Embryonic facial prominence (tissue), 1 donor: ENCODE results near the gene CASK.
"Not testable (repeated sequence)": the region's sequence is repeated elsewhere in the genome, so short reads cannot be mapped to it uniquely, and the experiment has no call there.

ENCODE experiments used
- DNase-seq: peaks from one replicate; pipeline ENCODE4 v3.0.0-alpha.2; 2016; ENCODE audit errors: extremely low spot score

The CASK gene

DNA sequence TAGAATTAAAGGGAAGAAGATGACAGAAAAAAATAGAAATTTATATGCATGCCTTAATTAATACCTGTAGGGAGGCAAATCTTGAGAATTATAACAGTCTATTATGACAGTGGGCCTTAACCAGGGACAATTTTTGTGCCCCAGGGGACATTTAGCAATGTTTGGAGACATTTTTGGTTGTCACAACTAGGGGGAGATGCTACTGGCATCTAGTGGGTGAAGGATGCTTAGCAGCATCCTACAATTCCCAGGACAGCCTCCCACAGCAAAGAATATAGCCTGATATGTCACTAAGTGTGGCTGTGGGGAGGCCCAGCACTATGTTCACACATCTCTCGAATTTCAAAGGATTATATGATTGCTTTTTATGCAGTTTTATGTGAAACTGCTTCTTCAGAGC lies 188.8 kb downstream of the CASK start:
- DNase-seq = no peak

GRCh38 chrX:41733939-41734338 lies 189.4 kb downstream of the CASK start:
- DNase-seq = no peak

GRCh38 chrX:41732260-41732659 lies 191.1 kb downstream of the CASK start:
- DNase-seq = no peak

DNA sequence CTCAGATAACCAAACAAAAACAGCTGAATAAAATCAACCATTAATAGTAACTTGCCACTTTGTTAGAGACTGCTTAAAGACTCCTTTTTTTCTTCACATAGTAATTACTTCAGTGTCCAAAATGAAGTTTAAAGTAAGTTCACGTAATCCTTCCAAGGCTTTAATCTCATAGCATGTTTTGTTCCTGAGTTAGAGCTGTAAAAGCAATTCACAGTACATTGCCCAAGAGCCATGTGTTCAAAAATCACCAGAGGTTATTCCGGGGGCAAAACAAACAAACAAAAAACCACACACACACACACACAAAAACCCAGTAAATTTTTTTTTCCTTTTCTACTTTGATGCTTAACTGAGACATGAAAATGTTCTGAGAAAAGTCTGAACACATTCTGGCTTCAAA lies 193.3 kb downstream of the CASK start:
- DNase-seq = no peak

- no peak for DNase-seq
Observed at GRCh38 chrX:41728125-41728524, 195.2 kb downstream of the CASK start.

GRCh38 chrX:41723826-41724225 lies 199.5 kb downstream of the CASK start, which contains the start of gene GPR82:
GPR82 (plus strand) TSS chrX:41724181; CDS start chrX:41727027, 2,846 bp downstream.
- no peak for DNase-seq

- DNase-seq = no peak
Observed at GRCh38 chrX:41722816-41723618, 200.3 kb downstream of the CASK start.

- no peak for DNase-seq
Observed at GRCh38 chrX:41722214-41722613, 201.1 kb downstream of the CASK start.

DNA sequence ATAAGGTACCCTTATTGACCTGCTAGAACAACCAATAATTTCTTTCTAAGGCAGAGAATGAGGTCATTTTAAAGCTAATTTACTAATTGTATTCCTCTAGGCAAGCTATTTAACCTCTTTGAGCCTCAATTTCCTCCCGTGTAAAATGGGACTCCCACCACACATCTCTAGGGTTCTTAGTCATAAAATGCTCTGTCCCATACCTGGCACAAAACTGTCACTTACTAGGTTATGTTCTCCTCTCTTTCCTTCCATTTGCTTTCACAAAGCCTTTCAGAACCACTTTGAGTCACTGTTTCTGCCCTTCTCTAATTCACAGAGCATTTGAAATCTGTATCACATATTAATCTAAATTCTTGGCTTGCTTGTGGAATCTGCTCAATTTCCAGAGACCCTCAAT lies 201.8 kb downstream of the CASK start:
- no peak for DNase-seq

- no peak for DNase-seq
Observed at GRCh38 chrX:41720125-41720779, 203.1 kb downstream of the CASK start.

- DNase-seq = not testable (repeated sequence)
Observed at GRCh38 chrX:41719610-41720009, 203.7 kb downstream of the CASK start.

DNA sequence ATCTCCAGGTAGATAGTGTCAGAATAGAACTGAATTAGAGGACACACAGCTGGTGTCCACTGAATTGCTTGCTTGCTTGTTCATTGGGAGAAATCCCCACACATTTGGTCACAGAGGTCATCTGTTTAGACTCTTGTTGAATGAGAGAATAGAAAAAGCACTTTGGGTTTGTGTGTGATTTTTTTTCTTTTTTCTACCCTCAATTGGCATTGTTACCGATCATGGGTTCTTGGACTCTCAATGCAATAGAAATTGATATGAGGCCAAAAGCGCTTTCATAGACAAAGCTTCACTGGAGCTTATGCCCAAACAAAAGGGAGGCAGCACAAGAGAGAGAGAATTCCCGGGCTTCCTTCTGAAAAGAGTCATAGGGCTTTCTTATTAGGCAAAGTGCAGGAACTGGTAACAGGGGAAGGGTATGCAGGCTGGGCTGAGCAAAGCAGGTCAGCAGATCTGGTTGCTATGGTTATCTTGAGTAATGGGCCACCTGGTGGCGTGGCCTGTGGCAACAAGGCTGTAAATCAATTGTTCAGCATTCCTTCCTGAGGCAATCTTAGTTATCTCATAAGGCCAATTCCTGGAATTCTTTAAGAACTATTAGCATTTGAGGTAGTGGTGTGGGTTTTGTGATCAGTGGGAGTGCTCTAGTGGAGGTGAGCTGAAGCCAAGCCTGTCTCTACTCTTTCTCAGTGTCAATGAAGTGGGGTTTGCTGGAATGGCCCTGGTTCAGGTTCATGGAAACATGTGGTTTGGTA lies 204.7 kb downstream of the CASK start:
- no peak for DNase-seq

DNA sequence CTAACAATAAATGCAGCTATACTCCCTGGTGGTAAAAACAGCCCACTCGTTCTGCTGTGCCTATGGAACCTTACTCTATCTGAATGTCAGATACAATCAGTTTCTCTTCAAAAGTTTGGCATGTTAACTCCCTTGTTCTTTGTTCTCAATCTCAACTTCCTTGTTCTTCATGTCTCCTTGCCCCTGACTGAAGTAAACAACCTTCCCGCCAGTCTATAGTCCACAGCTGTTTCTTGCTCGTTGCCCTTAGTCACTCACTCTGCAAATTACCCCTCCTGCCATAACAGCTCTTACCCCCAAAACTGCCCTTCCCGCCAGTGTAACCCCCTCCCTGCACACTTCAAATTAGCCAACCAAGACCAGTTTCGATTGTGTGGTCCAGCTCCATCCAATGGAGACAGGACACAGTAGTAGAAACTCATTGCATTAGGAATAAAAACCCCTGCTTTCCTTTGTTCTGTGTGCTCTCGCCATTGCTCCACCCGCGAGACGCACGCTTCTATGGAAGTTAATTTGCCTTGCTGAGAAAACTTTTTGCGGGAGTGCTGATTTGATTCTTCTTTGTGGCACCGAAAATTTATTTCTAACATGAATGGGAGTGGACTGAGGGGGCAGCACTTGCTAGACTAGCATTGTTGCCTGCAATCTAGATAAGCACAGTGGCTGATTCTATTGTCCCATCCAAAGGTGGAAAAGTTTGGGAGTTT lies 206.4 kb downstream of the CASK start:
- no peak for DNase-seq

DNA sequence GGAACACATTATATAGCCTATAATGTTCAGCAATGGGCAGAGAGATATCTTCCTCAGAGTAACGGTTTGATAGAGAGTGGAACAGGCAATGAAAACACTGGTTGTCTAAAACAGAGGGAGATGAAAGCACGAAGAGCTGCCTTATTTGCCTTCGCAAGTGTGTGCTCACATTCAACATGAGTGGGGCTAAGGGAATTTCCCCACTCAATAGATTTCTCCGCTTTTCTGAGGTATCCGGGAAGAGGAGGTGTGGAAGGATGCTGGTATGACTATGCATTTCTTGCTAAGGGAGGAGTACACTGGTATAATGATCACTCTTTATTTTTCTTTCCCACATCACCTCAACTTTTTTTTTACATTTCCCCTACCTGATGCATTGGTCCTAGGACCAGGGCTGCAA lies 207.1 kb downstream of the CASK start:
- DNase-seq = no peak

DNA sequence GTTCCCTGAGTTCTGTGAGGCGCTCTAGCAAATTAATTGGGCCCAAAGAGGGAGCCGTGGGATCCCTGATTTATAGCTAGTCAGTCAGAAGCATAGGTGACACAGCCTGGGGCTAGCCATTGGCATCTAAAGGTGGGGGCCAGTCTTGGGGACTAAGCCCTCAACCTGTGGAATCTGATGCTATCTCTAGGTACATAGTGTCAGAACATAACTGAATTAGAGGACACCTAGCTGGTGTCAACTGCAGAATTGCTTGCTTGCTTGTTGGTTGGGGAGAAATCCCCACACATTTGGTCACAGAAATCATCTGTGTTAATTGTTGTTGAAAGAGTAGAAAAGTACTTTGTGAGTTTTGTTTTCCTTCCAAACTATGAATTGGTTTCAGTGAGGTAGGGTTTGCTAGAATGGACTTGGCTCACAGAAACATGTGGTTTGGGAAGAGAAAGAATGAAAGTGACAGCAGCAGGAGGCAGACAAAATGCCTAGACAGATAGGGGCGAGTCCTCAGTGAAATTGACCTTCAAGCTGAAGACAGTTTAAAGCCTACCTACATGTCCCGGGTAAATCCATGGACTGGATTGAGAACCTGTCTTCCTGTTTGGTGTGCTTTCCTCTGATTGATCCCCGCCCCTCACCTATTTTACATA lies 212.2 kb downstream of the CASK start:
- no peak for DNase-seq

DNA sequence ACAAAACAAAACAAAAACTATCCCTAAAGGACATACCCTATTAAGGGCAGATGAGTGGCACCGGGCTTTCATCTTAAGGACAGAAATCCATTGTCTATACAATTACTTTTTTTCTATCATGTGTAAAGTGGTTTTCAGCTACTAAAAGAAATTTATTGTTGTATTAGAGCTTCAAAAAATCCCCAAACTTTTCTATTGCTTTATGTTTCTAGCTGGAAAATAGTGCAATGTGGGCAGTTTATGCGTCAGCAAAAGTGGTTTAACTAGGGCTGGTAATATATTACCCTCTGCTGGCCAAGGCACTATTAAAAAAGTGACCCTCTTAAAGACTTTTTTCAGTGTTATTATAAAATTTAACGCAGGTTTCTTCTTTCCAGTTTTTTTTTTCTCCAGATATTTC lies 214.9 kb downstream of the CASK start:
- DNase-seq = no peak

GRCh38 chrX:41707218-41707617 lies 216.1 kb downstream of the CASK start:
- no peak for DNase-seq

GRCh38 chrX:41705680-41706374 lies 217.5 kb downstream of the CASK start:
- no peak for DNase-seq

DNA sequence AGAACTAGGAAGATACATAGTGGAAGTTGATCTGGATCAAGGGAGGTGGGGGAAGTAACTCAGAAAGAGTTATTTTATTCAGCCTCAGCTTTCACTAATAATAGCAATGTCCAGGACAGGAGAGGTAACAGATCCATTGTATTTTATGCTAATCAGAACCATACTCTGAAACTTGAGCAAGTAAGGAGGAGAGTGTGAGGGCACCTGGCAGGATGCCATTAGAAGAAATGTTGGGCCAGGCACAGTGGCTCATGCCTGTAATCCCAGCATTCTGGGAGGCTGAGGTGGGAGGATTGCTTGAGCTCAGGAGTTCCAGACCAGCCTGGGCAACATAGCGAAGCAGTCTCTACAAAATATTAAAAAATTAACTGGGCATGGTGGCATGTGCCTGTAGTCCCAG lies 218.3 kb downstream of the CASK start:
- no peak for DNase-seq

GRCh38 chrX:41703574-41704029 lies 219.8 kb downstream of the CASK start:
- DNase-seq = no peak

DNA sequence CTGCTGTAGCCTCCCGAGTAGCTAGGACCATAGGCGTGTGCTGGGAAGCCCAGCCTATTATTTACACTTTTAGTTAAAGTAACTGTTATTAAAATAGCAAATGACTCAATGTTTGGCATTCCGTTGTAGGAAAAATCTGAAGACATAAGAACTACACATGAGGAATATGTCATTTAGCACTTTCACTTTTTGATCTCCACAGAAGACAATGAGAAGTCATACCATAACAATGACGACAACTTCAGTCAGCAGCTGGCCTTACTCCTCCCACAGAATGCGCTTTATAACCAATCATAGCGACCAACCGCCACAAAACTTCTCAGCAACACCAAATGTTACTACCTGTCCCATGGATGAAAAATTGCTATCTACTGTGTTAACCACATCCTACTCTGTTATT lies 227.9 kb downstream of the CASK start:
- no peak for DNase-seq
